Neural progenitor cell (in vitro differentiated cells): Measurements from ENCODE around the gene C19orf73. TPM values are rescaled to one million over a fixed set of nuclear protein-coding genes. Genes with fewer than 3 reads are reported as not detected.

ENCODE experiments used
- DNase-seq: peaks from one replicate; pipeline ENCODE4 v3.0.0-alpha.2; 2016; ENCODE audit warnings: low spot score
- H2AFZ ChIP-seq: fragments of 200-600 bp; sonication (generic); replicated peaks from 2 replicates; pipeline ENCODE4 v1.6.1; 2016; ENCODE audit warnings: antibody characterized with exemption
- H3F3A ChIP-seq: fragments of 200-600 bp; sonication (generic); 2 replicates; pipeline ENCODE4 v1.6.1; 2016; ENCODE audit warnings: antibody characterized with exemption, low read depth
- H3K27ac ChIP-seq: fragments of 200-600 bp; sonication (generic); 2 replicates; pipeline ENCODE4 v1.5.1; 2016; ENCODE audit warnings: mild to moderate bottlenecking
- H3K27me3 ChIP-seq: fragments of 200-600 bp; sonication (generic); 2 replicates; pipeline ENCODE4 v1.6.1; 2016; ENCODE audit warnings: mild to moderate bottlenecking, moderate library complexity
- H3K36me3 ChIP-seq: fragments of 200-600 bp; sonication (generic); 2 replicates; pipeline ENCODE4 v1.5.1; 2016
- H3K4me1 ChIP-seq: fragments of 200-600 bp; sonication (generic); 2 replicates; pipeline ENCODE4 v1.6.1; 2016; ENCODE audit warnings: mixed run types
- H3K4me2 ChIP-seq: fragments of 200-600 bp; sonication (generic); 2 replicates; pipeline ENCODE4 v1.6.1; 2016
- H3K4me3 ChIP-seq: fragments of 200-600 bp; sonication (generic); 2 replicates; pipeline ENCODE4 v1.5.1; 2016
- H3K79me2 ChIP-seq: fragments of 200-600 bp; sonication (generic); 2 replicates; pipeline ENCODE4 v1.6.1; 2016; ENCODE audit warnings: low read depth
- H3K9ac ChIP-seq: fragments of 200-600 bp; sonication (generic); 2 replicates; pipeline ENCODE4 v1.6.1; 2016
- H3K9me3 ChIP-seq: fragments of 200-600 bp; sonication (generic); 2 replicates; pipeline ENCODE4 v1.5.1; 2016; ENCODE audit warnings: low read depth
- H4K20me1 ChIP-seq: fragments of 200-600 bp; sonication (generic); 2 replicates; pipeline ENCODE4 v1.6.1; 2016; ENCODE audit warnings: low read depth
- H3K27ac Mint-ChIP-seq: 3 replicates; pipeline ENCODE4 v1.8.0; 2021; ENCODE audit warnings: mixed read lengths
- H3K27me3 Mint-ChIP-seq: 2 replicates; pipeline ENCODE4 v1.8.0; 2022; ENCODE audit warnings: low read depth, mild to moderate bottlenecking, inconsistent platforms, moderate library complexity, mixed read lengths; ENCODE audit not compliant: insufficient read depth
- H3K36me3 Mint-ChIP-seq: 3 replicates; pipeline ENCODE4 v1.8.0; 2021; ENCODE audit warnings: mixed read lengths
- H3K4me1 Mint-ChIP-seq: 3 replicates; pipeline ENCODE4 v1.8.0; 2021; ENCODE audit warnings: mixed read lengths
- H3K4me3 Mint-ChIP-seq: 3 replicates; pipeline ENCODE4 v1.8.0; 2021; ENCODE audit warnings: mild to moderate bottlenecking, moderate library complexity, mixed read lengths
- H3K9me3 Mint-ChIP-seq: 3 replicates; pipeline ENCODE4 v1.8.0; 2020; ENCODE audit warnings: mixed read lengths
- CTCF ChIP-seq: fragments of 200-600 bp; sonication (generic); IDR thresholded peaks from 2 replicates; pipeline ENCODE4 v1.5.1; 2017; ENCODE audit warnings: antibody characterized with exemption, mild to moderate bottlenecking
- EZH2 ChIP-seq: fragments of 200-600 bp; sonication (generic); IDR thresholded peaks from 2 replicates; pipeline ENCODE4 v1.6.1; 2017; ENCODE audit warnings: antibody characterized with exemption, mild to moderate bottlenecking, moderate library complexity
- EZH2phosphoT487 ChIP-seq: fragments of 200-600 bp; sonication (generic); IDR thresholded peaks from 2 replicates; pipeline ENCODE4 v1.6.1; 2017; ENCODE audit warnings: antibody characterized with exemption
- total RNA-seq: library from RNA; depleted of rRNA; stranded (reverse); fragments of >200 nt; gene quantifications from 2 replicates; pipeline ENCODE4 v1.2.3, GENCODE V29; 2015; ENCODE audit warnings: low replicate concordance

C19orf73 gene
- total RNA-seq, 1 donor from 2014 or later = not detected

DNA sequence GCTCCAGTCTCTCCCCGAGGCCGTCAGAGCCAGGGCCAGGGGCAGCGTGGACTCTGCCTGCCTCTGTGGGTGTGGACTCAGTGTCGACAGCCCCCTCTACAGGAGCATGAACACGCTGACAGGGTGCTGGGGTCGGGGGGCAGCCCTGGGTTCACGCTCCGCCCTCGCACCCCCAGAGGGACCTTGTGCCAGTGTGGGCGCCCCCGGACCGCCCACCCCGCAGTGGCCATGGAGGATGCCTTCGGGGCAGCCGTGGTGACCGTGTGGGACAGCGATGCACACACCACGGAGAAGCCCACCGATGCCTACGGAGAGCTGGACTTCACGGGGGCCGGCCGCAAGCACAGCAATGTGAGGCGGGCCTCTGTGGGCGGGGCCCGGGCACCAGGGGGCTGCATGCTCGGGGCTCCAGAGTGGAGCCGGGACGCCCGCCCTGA, 46.9 kb upstream of the C19orf73 start:
- Mint-ChIP-seq H3K4me1 (peaks cover 6% of the 10 kb centered on the region), H3K27me3 (peaks cover 9% of the 10 kb centered on the region), H3K9me3 (no peaks in the 10 kb centered on the region), H3K27ac (no peak overlapping the region), H3K36me3 (no peaks in the 10 kb centered on the region), H3K4me3 (peak overlapping the region; percentile 72)
- Histone ChIP-seq H3K4me1 (no peaks in the 10 kb centered on the region), H4K20me1 (no peaks in the 10 kb centered on the region), H3K79me2 (no peaks in the 10 kb centered on the region), H3K36me3 (no peaks in the 10 kb centered on the region), H2AFZ (no peak overlapping the region), H3K9ac (no peak overlapping the region), H3F3A (no peaks in the 10 kb centered on the region), H3K27ac (no peak overlapping the region), H3K4me2 (no peak overlapping the region), H3K27me3 (no peaks in the 10 kb centered on the region), H3K9me3 (no peaks in the 10 kb centered on the region), H3K4me3 (no peak overlapping the region)
- DNase-seq = no peak
- TF ChIP-seq EZH2 (no peak), EZH2phosphoT487 (no peak), CTCF (peak; percentile 15)

DNA sequence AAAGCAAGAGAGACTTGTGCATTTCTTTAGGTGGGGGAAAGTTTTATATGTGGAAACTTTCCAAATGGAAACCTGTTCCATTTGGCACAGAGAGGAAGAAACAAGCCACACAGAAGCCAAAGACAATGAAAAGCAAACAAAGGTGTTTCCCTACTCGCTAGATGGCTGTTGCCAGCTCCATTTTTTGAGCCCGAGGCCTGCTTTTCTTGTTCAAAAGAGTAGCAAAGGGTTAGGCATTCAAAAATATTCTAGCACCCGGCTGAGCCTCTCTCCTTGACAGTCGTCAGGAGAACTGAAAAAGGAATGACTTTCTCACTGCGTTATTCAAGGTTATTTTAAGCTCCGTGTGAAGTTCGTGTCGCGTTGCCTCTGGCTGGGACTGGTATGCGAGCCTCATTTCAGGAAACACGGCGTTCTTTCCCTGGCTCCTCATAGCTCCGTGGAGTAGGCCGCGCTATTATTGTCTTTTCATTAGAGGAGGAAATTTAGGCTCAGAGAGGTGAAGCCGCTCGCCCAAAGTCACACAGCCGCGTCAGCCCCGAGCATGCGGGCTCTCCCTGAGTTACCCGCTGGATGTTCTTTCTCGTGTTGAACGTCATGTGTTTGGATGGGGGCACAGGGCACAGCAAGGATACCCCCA, 46.3 kb upstream of the C19orf73 start:
- H3K27me3 ChIP-seq = no peaks in the 10 kb centered on the region
- no peak for DNase-seq
- H3K4me3 ChIP-seq = no peak overlapping the region
- Mint-ChIP-seq H3K36me3 (no peaks in the 10 kb centered on the region), H3K27me3 (peaks cover 9% of the 10 kb centered on the region), H3K4me1 (peaks cover 8% of the 10 kb centered on the region), H3K4me3 (peak overlapping the region; percentile 72), H3K9me3 (no peaks in the 10 kb centered on the region), H3K27ac (peak overlapping the region; percentile 57)
- H3K9ac ChIP-seq = no peak overlapping the region
- no peak overlapping the region for H2AFZ ChIP-seq
- H3K36me3 ChIP-seq = no peaks in the 10 kb centered on the region
- TF ChIP-seq EZH2phosphoT487 = no peak
- no peak for TF ChIP-seq EZH2
- no peak for TF ChIP-seq CTCF
- no peaks in the 10 kb centered on the region for H3F3A ChIP-seq
- H4K20me1 ChIP-seq = no peaks in the 10 kb centered on the region
- H3K4me1 ChIP-seq = no peaks in the 10 kb centered on the region
- no peak overlapping the region for H3K4me2 ChIP-seq
- H3K9me3 ChIP-seq = no peaks in the 10 kb centered on the region
- H3K79me2 ChIP-seq = no peaks in the 10 kb centered on the region
- no peak overlapping the region for H3K27ac ChIP-seq

- peaks cover 4% of the 10 kb centered on the region for H3F3A ChIP-seq
- no peaks in the 10 kb centered on the region for H4K20me1 ChIP-seq
- H3K79me2 ChIP-seq = no peaks in the 10 kb centered on the region
- DNase-seq = no peak
- no peak overlapping the region for H3K4me3 ChIP-seq
- H3K9ac ChIP-seq = no peak overlapping the region
- TF ChIP-seq EZH2 (no peak), EZH2phosphoT487 (no peak), CTCF (no peak)
- no peak overlapping the region for H3K27ac Mint-ChIP-seq
- no peak overlapping the region for H2AFZ ChIP-seq
- no peaks in the 10 kb centered on the region for H3K9me3 Mint-ChIP-seq
- H3K36me3 ChIP-seq = no peaks in the 10 kb centered on the region
- no peak overlapping the region for H3K4me2 ChIP-seq
- H3K27me3 ChIP-seq = peaks cover 9% of the 10 kb centered on the region
- peaks cover 18% of the 10 kb centered on the region for H3K4me1 Mint-ChIP-seq
- H3K27me3 Mint-ChIP-seq = peaks cover 9% of the 10 kb centered on the region
- no peaks in the 10 kb centered on the region for H3K4me1 ChIP-seq
- no peaks in the 10 kb centered on the region for H3K36me3 Mint-ChIP-seq
- H3K4me3 Mint-ChIP-seq = no peak overlapping the region
- H3K9me3 ChIP-seq = no peaks in the 10 kb centered on the region
- H3K27ac ChIP-seq = no peak overlapping the region
These were observed 43.0 kb upstream of the C19orf73 start for GRCh38 chr19:49161987-49162386.
